GM20431 (cell line): ENCODE results near the gene DNAH1.

ENCODE experiments used
- in situ Hi-C: fragments of 300-500 bp; cut with MseI, MboI; formaldehyde crosslinking; loops from one replicate; pipeline ENCODE4 v1.15.0; 2020; ENCODE audit warnings: low sequenced_read_pairs; ENCODE audit not compliant: unreplicated experiment

The DNAH1 gene

DNA sequence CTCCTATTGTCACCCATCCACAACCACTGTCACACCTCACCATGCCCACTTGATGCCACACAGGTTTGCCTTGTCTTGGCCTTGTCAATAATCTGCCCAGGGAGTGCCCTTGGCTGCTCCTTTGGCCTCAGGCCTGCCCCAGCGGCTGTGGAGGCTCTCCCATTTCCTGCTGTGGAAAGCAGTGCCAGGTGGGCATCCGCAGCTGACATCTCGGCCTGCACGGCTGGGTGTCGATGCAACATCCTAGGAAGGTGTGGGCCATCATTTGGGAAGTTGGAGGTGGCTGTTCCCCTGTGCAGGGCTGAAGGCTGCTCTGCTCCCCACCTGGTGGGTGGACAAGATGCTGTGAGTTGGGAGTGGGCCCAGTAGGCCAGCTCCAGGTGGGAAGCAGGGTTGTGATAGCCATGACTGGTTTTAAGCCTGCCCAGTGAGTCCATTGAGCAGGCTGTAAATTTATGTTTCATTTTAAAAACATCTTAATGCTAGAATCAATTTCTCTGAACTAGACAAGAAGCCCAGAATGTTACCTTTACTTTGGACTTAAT is 12.5 kb downstream of the DNAH1 start:
- in situ Hi-C loops, result no loop called here

DNA sequence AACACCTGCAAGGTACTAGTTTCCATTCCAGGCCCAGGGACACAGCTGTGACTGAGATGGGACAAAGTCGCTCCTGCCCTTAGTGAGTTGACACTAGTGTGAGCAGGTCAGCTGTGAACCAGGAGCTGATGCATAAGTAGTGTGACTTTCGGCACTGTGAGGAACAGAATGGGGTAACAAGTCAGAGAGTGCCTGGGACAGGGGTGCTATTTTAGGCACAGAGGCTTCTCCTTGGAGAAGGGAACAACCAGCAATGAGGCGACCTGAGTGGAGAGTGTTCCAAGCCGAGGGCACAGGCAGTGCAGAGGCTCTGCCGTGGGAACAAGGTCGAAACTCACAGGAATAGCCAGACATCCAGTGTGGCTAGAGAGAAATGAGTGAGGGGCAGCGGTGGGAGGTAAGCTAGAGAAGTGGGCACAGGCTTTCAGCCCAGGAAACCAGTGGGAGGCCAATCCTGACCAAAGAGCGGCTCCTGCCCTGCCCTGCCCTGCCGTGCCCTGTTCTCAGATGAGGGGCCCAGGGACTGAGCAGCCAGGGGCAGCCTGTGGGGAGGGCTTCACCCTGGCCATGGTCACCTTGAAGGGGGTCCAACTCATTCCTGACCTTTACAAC is 14.2 kb downstream of the DNAH1 start:
- in situ Hi-C loops, result no loop called here

DNA sequence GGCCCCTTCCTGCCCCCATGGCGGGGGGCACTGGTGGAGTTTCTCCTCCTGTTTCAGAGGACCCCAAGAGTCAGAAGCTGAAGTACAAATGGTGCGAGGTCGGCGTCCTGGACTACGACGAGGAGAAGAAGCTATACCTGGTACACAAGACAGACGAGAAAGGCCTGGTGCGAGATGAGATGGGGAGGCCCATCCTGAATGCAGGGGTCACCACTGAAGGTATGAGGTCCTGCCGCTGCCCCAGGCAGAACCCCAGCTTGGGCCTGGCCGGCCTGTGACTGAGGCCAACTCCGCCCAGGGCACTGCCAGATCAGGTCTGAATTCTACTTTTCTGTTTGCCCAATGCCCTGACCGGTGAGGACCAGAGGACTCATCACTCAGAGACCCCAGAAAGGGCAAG is 15.0 kb downstream of the DNAH1 start:
- in situ Hi-C loops, result no loop called here

DNA sequence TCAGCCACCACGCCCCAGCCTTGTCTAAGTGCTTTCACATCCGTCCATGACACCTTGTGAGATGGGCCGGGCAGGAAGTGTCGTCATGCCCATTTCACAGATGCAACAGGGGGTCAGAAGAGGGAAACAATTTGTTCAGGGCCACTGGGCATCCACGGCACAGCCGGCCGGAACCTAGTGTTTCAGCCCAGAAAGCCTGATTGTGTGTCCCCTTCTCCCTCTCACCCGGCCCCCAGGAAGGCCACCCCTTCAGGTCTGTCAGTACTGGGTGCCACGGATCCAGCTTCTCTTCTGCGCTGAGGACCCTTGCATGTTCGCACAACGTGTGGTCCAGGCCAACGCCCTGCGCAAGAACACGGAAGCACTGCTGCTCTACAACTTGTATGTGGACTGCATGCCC is 15.8 kb downstream of the DNAH1 start:
- in situ Hi-C loops, result no loop called here

DNA sequence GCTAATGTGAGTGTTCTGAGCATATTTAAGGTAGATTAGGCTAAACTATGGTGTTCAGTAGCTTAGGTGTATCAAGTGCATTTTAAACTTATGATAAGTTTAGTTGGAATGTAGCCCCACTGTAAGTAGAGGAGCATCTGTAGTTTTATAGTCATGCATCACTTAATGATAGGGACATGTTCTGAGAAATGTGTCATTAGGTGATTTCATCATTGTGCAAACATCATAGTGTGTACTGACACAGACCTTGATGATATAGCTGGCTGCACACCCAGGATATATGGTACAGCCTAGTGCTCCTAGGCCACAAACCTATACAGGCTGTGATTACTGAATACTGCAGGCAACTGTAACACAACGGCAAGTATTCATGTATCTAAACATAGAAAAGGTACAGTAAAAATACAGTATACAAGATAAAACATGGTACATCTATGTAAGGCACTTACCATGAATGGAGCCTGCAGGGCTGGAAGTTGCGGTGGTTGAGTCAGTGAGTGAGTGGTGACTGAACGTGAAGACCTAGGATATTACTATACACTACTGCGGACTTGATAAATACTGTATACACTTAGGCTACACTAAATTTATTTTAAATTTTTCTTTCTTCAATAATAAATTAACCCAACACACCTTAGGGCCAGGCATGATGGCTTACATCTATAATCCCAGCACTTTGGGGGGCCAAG is 17.9 kb downstream of the DNAH1 start:
- in situ Hi-C loops, result no loop called here

DNA sequence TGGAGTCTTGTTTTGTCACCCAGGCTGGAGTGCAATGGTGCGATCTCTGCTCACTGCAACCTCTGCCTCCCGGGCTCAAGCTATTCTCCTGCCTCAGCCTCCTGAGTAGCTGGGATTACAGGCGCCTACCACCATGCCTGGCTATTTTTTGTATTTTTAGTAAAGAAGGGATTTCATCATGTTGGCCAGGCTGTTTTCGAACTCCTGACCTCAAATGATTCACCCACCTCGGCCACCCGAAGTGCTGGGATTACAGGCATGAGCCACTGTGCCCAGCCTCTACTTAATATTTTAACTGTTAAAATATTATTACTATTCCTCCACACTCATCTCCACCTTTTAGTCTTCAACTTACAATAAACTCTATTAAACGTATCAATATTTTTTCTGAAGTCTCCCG is 22.0 kb downstream of the DNAH1 start:
- in situ Hi-C loops, result loop anchor here (5.0 kb wide), 1 partner anchor 46 kb away; no protein-coding TSS in a partner anchor

DNA sequence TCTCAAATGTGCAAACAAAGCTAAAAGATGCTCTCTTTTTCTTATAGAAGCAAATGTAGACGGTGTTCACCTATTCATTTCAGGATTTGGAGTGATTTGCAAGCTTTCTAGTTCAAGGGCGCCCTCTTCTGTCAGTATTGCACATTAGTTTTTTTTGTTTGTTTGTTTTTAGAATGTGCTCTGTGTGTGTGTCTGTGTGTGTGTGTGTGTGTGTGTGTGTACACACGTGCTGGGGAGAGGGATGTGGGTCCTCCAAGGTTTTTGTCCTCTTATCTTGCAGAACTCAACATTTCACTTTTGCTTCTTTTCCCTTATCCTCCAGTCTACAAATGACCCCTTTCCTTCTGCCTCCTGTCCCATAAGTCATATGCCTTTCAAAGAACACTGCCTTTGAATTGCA is 23.5 kb downstream of the DNAH1 start:
- in situ Hi-C loops, result loop anchor here (5.0 kb wide), 1 partner anchor 47 kb away; no protein-coding TSS in a partner anchor

DNA sequence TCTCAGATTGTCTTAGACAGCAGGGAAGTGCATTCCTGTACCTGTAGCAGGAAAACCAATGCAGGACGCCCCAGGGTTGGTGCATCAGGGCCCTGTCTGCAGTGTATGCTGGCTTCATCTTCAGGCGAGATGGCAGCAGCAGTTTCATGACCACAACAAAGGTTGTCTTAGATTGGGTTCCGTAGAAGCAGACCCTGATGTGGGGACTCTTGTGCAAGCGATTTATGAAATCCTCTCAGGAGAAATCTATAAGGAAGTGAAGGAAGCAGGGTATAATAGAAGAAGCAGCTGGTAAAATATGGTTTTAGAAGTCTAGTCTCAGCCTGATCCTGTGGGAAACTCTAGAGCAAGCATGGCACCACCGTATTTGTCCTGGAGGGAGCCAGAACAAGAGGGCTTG is 25.0 kb downstream of the DNAH1 start:
- in situ Hi-C loops, result no loop called here

DNA sequence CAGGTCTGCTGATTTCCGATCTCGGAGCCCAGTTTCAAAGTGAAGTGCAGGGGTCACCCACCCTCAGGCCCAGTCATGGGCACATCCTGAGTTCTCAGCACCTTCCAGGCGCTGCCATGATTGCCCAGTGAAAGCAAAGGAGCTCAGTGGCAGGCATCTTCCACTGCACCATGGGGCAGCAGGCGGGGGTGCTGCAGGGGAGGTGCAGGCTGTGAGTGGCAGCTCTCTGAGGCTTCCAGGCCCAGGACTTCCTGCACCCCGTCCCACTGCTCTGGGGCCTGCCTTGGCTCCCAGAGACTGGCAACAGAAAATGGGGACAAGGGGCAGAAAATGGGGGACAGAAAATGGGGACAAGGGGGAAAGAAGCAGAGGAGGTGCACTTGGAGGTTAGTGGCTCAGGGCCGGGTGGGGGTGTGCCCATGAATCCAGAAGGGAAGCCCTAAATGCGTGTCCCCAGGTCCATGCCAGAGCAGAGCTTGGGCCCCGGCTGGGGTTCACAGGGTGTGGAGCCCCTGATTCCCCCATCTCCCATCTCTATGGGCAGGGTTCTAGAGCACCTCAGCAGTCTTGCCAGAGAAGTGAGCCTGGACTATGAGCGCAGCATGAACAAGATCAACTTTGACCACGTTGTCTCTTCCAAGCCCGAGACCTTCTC is 28.0 kb downstream of the DNAH1 start:
- in situ Hi-C loops, result no loop called here

DNA sequence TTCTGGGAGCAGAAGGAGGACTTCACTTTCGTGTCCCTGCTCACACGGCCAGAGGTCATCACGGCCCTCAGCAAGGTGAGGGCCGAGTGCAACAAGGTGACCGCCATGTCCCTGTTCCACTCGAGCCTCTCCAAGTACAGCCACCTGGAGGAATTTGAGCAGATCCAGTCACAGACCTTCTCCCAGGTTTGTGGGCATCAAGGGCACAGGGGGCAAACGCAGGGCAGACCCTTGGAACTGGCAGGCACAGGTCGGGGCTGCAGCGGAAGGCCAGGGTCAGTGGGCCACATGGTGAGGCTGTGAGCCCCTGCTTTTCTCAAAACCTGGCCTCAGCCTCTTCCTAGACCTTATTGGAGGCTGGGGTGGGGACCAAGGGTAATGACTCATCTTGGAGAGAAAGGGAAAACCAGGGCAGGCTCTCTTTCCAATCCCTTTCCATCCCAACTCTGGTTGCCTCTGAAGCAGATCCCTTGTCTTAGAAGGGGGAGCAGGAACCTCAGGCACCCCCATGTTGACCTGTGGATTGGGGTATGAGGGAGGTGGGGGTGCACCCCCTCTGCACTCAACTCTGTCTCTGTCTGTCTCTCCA is 29.5 kb downstream of the DNAH1 start:
- in situ Hi-C loops, result no loop called here

DNA sequence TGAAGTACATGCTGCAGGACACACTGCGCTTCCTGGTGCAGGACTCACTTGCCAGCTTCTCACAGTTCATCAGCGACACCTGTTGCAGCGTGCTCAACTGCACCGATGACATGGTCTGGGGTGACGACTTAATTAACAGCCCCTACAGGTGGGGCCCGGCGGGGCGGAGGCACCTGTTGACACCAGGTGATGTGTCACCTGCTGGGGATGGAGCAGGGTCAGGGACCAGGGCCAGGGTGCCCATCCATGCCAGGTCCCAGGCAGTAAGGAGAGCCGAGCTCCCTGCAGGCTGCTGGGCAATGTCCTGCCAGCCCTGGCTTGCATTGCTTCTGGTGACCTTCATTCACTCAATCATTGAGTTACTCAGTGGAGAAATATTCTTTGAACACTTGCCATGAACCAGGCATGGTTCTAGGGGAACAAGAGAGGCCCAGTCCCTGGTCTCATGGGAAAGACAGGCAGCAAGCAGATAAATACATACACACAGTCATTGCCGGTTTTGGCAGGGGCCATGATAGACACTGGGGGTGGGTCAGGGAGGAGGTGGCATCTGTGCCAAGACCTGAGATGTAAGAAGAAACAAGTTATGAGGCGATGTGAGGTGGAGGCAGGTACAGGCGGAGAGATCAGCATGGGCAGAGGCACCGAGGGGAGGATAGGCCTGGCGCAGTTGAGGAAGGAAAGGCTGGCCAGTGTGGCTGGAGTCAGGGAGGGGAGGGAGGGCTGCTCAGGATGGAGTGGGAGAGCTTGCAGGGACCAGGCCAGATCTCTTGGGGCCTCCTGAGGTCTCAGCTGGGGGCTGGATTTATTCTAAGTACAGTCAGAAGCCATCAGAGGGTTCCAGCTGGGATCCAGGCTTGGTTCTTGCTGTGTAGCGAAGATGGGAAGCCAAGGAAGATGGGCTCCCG is 30.8 kb downstream of the DNAH1 start:
- in situ Hi-C loops, result no loop called here

DNA sequence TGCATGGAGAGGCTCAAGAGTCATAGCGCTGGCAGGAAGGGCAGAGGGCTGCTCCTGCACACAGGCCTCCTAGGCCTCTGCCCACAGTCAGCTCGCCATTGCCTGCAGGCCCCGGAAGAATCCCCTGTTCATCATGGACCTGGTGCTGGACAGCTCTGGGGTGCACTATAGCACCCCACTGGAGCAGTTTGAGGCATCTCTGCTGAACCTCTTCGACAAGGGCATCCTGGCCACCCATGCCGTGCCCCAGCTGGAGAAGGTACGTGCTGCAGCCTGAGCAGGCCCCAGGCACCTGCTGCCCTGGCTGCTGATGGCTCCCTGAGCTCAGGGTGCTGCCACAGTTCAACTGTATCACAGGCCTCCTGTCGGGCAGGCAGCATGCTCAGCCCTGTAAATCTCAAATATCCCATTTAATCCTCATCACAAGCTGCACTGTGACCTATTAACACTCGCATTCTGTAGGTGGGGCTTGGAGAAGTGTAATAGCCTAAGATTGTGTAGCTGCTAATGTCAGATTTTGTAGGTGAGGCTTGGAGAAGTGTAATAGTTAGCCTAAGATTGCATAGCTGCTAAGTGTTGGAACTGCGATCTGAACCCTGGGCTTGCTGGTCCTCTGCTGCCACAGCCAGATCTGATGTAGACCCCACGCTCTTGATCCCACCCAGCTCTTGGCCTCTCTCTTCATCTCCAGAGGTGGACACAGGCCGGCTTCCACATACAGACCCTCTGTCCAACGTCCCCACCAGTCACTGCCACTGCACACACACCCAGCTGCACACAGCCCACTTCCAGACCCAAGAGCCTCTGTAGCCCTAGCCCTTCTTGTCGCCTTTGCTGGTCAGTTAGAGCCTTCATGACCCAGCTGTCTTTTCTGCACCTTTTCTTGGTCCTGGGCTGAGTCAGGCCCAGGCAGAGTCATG is 31.9 kb downstream of the DNAH1 start:
- in situ Hi-C loops, result no loop called here

DNA sequence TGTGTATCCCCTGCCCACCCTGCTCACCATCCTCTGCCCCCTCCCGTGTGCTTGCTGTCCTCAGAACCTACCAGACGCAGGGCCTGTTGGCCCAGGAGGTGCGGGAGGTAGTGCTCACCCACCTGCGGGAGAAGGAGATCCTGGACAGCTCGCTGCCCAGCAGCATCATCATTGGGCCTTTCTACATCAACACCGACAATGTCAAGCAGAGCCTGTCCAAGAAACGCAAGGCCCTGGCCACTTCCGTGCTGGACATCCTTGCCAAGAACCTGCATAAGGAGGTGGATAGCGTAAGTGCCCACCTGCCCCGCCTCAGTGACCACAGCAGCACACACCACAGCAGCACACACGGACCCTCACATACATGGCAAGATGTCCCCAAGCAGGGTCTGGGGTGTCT is 33.0 kb downstream of the DNAH1 start:
- in situ Hi-C loops, result no loop called here

DNA sequence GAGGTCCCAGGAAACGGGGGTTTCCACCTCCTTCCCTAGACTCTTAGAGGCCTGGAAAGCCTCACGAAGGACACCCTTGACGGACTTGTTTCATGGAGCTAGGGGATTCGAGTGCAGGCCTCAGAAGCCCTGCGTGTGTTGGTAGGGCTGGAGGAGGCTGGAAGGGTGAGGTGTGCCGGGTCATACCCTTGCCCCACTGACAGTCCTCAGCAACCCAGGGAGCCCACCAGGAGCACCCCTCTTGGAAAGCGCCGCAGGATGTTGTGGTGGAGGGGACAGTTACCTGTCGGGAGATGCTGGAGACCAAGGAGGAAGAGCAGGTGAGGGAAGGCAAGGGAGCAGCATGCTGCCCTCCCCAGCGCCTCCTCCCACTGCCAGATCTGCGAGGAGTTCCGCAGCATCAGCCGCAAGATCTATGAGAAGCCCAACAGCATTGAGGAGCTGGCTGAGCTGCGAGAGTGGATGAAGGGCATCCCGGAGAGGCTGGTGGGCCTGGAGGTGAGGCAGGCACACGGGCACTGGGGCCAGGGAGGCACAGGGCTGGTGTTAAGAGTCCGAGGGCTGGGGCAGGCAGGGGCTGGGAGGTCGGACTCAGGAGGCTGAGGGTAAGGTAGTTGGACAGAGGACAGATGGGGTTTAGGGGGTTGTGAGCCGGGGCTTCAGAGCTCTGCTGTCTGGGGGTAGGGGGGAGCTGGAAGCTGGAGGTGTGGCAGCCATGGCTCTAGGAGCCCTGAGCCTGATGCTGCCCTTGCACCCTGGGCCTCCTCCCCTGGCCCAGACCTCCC is 33.7 kb downstream of the DNAH1 start:
- in situ Hi-C loops, result no loop called here

DNA sequence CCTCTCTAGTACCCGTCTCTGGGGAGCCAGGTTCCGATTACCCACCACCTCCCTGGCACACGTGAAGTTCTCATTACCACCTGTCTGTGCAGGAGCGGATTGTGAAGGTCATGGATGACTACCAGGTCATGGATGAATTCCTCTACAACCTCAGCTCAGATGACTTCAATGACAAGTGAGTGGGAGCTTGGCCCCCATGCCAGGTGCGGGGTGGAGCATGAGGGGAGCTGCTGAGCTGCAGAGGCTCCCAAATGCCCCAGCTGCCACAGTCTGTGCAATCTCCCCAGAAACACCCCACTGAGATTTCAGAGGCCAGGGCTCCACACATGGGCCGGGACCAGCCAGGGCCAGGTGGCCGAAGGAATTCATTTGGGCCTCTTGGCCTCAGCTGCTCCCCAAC is 34.3 kb downstream of the DNAH1 start:
- in situ Hi-C loops, result no loop called here

DNA sequence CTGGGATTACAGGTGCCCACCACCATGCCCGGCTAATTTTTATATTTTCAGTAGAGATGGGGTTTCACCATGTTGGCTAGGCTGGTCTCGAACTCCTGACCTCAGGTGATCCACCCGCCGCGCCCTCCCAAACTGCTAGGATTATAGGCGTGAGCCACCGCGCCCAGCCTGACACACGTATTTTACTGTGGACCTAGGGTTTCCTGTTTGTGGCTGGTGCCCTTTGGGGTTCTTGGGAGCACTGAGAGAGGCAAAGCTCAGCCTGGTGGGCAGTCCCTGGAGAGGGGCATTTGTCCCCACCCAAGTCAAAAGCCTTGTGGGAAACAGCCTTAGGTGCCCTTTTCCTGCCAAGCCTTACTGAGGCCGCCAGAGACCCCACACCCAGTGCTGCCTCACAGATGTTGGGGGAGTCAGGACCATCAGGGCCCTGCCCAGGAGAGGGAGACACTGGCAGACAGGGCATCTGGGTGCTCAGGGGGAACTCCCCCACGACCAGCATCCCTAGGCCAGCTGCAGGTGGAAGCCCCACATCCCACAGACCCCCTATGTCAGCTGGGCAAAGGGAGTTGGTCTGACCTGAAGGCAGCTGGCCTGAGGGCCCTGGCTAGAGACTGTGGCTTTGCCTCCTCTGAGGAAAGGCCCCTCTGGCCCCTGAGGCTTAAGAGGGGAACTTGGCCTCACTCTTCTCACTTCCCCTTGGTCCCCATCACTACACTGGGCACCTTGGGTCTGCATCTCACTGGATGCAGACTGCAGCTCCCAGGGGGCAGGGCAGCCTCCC is 35.1 kb downstream of the DNAH1 start:
- in situ Hi-C loops, result no loop called here

DNA sequence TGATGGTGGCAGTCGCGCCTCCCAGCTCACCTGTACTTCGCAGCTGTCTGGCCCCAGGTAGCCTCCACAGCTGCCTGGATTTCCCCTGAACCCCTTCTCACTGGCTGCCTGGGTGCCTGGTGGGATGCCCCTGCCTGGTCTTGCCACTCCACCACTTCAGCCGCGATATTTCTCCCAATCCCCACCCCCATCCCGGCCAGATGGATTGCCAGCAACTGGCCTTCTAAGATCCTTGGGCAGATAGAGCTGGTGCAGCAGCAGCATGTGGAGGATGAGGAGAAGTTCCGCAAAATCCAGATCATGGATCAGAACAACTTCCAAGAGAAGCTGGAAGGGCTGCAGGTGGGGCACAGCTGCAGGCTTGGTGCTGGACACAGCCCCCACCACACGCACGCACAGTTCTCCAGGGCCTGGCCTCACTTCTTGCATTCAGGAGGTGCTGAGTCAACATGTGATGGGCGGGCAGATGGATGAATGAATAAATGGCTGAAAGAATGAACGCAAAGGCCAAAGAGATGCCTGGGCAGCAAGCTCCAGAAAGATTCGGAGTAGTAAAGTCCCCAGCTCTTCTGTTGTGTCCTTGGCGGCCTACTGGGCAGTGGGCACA is 35.7 kb downstream of the DNAH1 start:
- in situ Hi-C loops, result no loop called here
